ENCODE measurements around the gene ARID5A. TPM values are rescaled to one million over a fixed set of nuclear protein-coding genes. Genes with fewer than 3 reads are reported as not detected.

Gene ARID5A
- total and polyA plus RNA-seq, 2 of the 13 experiments (the other 11 are each of a cell fraction or from before 2014, with no cell fraction given): 6.0 to 9.5 TPM

DNA sequence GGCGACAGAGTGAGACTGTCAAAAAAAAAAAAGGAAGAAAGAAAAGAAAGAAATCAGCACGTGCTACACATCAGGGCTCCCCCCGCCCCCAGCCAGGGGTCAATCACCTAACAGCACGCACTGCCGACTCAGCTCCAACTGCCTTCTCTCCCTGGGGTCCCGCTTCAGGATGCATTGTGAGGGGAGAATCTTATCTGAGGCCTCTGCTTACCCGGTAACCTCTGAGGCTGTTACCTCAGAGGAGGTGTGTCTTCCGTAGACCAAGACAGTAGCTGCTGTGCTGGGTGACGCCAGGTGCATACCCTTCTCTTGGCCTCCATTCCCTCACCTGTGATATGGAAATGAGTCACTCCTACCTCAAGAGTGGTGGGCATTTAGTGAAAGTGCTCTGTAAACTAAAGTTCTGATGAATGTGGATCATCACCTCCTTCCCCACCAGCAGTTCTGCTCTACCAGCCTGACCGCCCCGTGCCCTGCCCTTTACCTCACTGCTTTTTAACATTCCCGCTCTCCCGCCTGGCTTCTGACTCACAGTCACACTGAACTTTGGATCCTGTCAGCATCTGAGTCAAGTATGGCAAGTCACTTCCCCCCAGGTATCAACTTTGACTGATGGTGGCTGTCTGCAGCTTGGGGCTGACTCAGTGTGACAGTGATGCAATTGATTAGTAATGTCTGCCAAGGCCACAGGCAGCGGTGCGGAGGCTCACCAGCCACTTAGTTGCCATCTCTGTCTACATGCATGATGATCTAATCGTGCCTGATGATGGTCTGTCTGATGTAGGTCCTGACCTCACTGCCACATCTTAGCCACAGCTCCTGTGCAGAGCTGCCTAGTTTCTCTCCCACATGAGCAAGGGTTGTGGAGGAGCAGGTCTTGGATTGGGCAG lies 20.1 kb downstream of the ARID5A start (continued):
- TF ChIP-seq SOX6 (IDR thresholded peaks at IDR 0.05) (no peak), SOX6 (CRISPR knock-in tag; IDR thresholded peaks at IDR 0.05) (peak; percentile 90), YEATS4 (CRISPR knock-in tag; IDR thresholded peaks at IDR 0.05; ENCODE audit: borderline replicate concordance) (no peak), ATF1 (CRISPR knock-in tag; IDR thresholded peaks at IDR 0.05) (no peak; the same call in 1 of the 2 replicates), EP300 (IDR thresholded peaks at IDR 0.05; ENCODE audit: low read depth in 2 of 2, low read length in 2 of 2) (peak; percentile 78 to 92), EP300 (CRISPR knock-in tag; IDR thresholded peaks at IDR 0.05; ENCODE audit: borderline replicate concordance) (peak; percentile 91), TAF1 (CRISPR knock-in tag; IDR thresholded peaks at IDR 0.05) (peak; percentile 47; the same call in 1 of the 2 replicates), KMT2A (CRISPR knock-in tag; IDR thresholded peaks at IDR 0.05) (peak; percentile 72; the same call in 1 of the 2 replicates), MBD4 (IDR thresholded peaks at IDR 0.05; ENCODE audit: borderline replicate concordance, low read length) (no peak), ZNF230 (CRISPR knock-in tag; IDR thresholded peaks at IDR 0.05) (no peak), ZNF337 (CRISPR knock-in tag; IDR thresholded peaks at IDR 0.05; ENCODE audit: borderline replicate concordance, low read depth) (peak; percentile 29; the same call in 1 of the 2 replicates), ZNF430 (CRISPR knock-in tag; IDR thresholded peaks at IDR 0.05) (peak; percentile 89; the same call in 1 of the 2 replicates), ZNF44 (CRISPR knock-in tag; IDR thresholded peaks at IDR 0.05) (no peak), PCBP2 (optimal IDR thresholded peaks at IDR 0.05; ENCODE audit: low read depth, low read length, poor library complexity, severe bottlenecking) (no peak), ZNF292 (CRISPR knock-in tag; IDR thresholded peaks at IDR 0.05; ENCODE audit: borderline replicate concordance, low read depth) (peak; percentile 99; the same call in 1 of the 2 replicates), HOMEZ (CRISPR knock-in tag; IDR thresholded peaks at IDR 0.05; ENCODE audit: low read depth) (peak; percentile 96), ZNF749 (CRISPR knock-in tag; IDR thresholded peaks at IDR 0.05; ENCODE audit: borderline replicate concordance) (no peak), PRDM4 (CRISPR knock-in tag; IDR thresholded peaks at IDR 0.05; ENCODE audit: borderline replicate concordance) (no peak), CERS6 (CRISPR knock-in tag; IDR thresholded peaks at IDR 0.05) (no peak)
- TF ChIP-seq, protein P1, sequence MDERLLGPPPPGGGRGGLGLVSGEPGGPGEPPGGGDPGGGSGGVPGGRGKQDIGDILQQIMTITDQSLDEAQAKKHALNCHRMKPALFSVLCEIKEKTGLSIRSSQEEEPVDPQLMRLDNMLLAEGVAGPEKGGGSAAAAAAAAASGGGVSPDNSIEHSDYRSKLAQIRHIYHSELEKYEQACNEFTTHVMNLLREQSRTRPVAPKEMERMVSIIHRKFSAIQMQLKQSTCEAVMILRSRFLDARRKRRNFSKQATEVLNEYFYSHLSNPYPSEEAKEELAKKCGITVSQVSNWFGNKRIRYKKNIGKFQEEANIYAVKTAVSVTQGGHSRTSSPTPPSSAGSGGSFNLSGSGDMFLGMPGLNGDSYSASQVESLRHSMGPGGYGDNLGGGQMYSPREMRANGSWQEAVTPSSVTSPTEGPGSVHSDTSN (CRISPR knock-in tag; IDR thresholded peaks at IDR 0.05): peak; percentile 81
- TF ChIP-seq, protein P2, sequence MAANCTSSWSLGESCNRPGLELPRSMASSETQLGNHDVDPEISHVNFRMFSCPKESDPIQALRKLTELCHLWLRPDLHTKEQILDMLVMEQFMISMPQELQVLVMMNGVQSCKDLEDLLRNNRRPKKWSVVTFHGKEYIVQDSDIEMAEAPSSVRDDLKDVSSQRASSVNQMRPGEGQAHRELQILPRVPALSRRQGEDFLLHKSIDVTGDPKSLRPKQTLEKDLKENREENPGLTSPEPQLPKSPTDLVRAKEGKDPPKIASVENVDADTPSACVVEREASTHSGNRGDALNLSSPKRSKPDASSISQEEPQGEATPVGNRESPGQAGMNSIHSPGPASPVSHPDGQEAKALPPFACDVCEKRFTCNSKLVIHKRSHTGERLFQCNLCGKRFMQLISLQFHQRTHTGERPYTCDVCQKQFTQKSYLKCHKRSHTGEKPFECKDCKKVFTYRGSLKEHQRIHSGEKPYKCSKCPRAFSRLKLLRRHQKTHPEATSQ (CRISPR knock-in tag; IDR thresholded peaks at IDR 0.05; ENCODE audit: borderline replicate concordance): peak; percentile 61; the same call in 1 of the 2 replicates
